Measurements from ENCODE around the gene CDK5RAP2.

GRCh38 chr9:120567081-120567480 is 12.9 kb downstream of the CDK5RAP2 start:
- TF ChIP-seq CTCF (conservative IDR thresholded peaks at IDR 0.05; ENCODE audit: low read length) (no peak), EZH2phosphoT487 (IDR thresholded peaks at IDR 0.05; ENCODE audit: borderline replicate concordance, low read depth, low read length) (no peak)

Measured in OCI-LY7 (cell line).